ENCODE results near the gene GYG2.

DNA sequence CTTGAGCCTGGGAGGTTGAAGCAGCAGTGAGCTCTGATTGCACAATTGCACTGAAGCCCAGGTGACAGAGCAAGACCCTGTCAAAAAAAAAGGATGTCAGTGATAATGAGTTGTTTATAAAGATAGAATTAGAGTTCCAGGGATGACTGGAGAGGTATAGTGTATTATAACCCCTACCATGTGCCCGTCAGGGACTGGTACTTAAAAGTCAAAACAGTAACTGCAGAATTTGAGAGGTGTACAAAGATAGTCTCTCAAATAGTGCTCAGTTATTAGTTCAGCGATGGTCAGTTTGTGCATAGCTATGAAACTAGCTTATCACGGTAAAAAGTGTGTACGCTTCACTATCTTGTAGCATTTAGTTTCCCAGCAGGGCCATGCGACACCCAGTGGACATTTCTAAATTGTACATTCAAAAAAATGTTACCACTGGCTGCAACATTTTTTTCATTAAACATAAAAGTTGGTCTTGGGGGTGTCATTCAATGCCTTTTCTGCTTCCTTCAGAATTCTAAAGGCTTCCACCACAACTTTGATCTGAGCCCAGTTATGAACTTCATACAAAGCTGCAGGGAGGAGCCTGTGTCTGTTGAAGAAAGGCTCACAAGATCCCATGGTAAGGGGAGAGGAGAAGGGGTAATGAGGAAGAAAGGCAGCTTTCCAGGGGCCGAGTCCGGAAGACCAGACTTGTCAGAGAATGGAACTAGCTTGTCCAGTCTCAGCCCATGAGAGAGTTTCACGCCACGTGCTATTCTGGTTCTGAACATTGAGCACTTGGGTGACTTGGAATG lies 9.2 kb upstream of the GYG2 start:
- peak; percentile 77 for TF ChIP-seq CTCF (conservative IDR thresholded peaks at IDR 0.05; ENCODE audit: low read depth, low read length)
- no peak for TF ChIP-seq EZH2 (IDR thresholded peaks at IDR 0.05; ENCODE audit: borderline replicate concordance, low read depth, low read length, poor library complexity, severe bottlenecking)

Data from A673 (cell line).